Measurements from ENCODE around the gene STRA8.

Gene STRA8

DNA sequence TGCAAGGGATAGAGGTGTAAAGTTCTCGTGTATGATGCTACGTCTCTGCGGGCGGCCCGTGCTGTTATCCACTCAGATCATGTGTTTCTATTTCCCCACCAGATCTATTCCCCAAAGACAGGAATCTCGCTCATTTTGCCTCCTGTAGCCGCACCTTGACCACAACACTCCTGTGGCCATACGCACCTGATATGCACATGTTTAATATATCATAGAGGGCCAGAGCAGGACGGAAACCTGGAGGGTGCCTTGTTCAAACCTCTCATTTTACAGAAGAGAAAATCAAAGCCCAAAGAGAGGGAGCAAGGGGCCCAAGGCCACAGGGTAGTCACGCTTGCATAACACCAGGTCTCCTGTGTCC is 37.6 kb downstream of the STRA8 start:
- no peak for DNase-seq

DNA sequence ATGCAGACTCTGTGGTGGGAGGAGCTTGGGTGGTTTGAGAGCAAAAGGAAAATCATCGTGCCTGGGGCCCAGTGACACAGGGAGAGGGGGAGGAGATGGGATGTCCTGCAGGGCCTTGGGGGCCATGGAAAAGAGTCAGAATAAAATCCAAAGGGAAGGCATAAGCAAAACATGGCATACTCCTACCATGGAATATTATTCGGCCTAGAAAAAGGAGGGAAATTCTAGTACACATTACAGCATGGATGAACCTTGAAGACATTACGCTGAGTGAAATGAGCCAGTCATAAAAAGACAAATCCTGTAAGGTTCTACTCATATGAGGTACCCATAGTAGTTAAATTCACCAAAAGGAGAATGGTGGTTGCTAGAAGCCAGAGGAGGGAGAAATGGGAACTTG is 38.7 kb downstream of the STRA8 start:
- DNase-seq = no peak

DNA sequence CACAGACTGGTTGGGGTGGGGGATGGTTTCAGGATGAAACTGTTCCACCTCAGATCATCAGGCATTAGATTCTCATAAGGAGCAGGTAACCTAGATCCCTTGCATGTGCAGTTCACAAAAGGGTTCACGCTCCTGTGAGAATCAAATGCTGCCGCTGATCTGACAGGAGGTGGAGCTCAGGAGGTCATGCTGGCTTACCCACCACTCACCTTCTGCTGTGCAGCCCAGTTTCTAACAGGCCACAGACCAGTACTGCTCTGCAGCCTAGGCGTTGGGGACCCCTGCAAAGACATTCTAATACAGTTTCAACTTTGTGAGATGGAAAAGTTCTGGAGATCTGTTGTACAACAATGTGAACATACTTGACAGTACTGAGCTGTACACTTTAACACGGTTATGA is 39.9 kb downstream of the STRA8 start:
- DNase-seq = no peak

- DNase-seq = peak; percentile 43
These were observed 41.0 kb downstream of the STRA8 start for GRCh38 chr7:135274495-135275268.

DNA sequence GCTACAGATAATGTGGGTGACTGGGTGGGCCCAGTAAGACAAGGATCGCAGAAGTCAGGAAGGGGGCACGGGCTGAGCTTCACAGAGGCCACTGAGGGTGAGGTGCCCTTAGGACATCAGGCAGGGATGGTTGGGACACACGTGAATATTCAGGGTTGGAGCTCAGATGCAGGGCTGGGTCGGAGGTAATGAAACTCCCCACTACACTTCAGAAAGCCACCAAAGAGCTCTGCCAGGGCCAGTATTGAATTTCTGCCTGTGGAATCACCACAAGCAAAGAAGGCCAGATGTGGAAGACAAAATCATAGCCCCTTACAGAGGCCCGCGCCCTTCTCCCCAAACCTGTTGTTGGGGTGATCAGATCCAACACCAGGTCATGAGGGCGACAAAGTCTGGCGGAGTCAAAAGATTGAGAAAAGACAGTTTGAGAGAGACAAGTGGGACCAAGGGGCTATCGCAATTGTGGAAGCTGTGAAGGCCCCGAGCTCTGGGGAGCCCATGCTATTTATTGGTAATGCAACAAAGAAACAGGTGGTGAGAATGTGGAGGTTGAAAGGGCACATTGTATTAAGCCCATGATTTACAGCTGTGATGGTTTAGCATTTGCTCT is 42.4 kb downstream of the STRA8 start:
- no peak for DNase-seq

DNA sequence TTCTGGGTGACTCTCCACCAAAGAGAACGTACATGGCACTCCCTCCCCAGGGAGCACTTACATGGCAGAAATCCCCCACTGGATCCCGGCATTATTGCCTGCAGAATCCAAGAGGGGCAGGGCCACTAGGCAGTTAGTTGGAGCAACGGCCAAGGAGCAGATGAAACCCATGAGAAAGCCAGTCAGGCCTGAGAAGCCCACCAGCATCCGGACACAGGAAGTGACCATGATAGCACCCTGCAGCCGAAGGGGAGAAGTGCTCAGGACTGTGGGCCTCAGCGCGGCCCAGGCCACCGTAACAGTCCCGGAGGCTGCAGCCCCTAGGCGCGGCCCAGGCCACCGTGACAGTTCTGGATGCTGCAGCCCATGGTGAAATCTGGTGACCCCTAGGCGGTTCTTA is 43.5 kb downstream of the STRA8 start:
- no peak for DNase-seq

DNA sequence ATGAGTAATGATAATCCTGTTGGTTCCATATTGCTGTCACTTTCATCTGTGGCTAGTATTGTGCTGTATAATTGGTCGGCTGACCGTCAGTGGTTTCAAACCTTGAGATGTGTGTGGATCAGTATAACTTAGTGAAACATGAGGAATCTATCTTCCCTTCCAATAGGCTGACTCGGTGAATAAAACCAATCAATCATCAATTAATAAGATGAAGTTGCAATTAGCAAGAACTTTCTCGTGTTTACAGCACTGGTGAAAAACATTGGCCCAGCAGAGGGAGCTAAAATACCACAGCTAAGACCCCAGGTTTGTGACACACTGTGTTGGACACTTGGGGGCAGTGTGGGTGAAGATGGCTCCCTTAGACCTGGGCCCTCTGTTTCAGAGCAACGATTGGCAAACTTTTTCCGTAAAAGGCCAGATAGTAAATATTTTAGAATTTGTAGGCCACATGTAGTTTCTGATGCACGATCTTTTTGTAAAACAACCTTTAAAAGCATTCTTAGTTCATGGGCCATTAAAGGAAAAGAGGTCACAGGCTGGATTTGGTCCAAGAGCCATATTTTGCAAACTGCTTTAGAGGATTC is 47.8 kb downstream of the STRA8 start:
- peak; percentile 57 for DNase-seq

DNA sequence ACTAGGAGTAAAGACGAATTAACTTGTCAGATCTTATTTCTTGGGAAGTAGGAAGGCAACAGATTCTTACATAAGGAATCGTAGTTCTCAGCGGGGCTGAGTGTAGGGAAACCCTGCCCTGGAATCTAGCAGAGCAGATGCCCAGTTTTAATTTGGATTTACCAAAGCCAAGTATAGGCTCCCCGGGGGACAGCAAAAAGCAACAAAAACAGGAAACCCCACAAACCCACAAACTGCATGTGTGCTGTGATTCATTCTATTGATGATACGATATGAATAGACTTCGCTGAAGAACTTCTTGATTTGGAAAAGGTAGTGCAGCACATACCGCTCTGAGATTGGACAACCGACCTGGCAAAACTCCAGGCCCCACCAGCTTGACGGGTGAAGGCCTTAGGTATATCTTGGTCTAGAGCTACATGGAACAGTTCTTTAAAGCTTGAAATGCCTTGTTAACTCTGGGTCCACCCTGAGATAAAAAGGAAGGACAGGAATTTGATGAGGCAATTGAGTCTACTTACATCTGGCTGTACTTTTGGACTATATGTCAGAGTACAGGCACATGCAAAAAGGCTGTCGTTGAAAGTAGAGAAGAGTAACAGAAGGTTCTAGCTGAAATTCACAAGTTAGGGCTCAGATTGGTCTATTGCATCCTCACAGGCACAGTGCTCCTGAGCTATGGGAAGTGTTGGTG is 49.1 kb downstream of the STRA8 start:
- no peak for DNase-seq

- no peak for DNase-seq
These were observed 50.5 kb downstream of the STRA8 start for GRCh38 chr7:135283959-135284638.

GRCh38 chr7:135285547-135286233 is 52.1 kb downstream of the STRA8 start:
- no peak for DNase-seq

DNA sequence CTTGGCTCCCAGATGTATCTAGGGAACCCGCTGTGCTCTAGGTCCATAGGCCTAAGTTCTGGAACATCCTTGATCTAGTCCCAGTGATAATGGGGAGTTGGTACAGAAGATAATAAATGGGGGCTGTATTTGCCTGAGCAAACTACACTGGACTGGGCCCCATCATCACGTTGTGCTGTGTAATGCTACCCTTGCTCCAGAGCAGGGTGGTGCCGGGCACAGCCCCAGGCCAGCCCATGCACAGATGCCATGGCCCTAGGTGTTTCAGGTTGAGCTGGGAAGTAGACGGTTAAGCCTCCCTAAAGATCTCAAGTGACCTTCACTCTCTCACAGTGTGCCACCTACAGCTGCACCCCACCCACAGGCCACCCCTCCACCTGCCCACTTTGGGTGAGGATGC is 53.2 kb downstream of the STRA8 start:
- DNase-seq = no peak

- DNase-seq = no peak
These were observed 57.0 kb downstream of the STRA8 start for GRCh38 chr7:135290594-135290993.

GRCh38 chr7:135291809-135292253 is 58.2 kb downstream of the STRA8 start:
- no peak for DNase-seq

DNA sequence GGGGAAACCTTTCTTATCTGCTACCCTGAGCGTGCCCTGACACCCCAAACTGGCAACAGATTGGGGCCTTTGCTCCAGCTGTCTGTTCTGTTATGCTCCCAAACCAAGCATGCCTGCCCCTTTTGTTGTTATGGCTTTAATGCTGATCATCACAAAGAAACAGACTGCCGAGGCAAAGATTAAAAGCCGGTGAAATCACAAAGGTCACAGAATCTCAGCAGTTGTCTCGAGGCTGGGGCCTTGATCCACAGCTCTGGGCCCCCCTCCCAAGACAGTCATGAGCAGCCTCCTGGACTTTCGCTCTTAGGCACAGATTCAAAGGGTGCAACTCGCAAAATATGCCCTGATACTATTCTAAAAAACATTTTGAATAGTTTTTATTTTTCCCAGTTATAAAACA is 65.6 kb downstream of the STRA8 start:
- no peak for DNase-seq

- DNase-seq = no peak
These were observed 67.5 kb downstream of the STRA8 start for GRCh38 chr7:135300913-135301765.

Data from NCI-H1048 (cell line).